ENCODE data around the gene NDUFC2. TPM values are rescaled to one million over a fixed set of nuclear protein-coding genes. Genes with fewer than 3 reads are reported as not detected.

NDUFC2 gene
- total and polyA plus RNA-seq, 2 of the 13 experiments (the other 11 are each of a cell fraction or from before 2014, with no cell fraction given), result 256 to 363 TPM

GRCh38 chr11:78045851-78046485 is 33.7 kb downstream of the NDUFC2 start (continued):
- TF ChIP-seq ZFP36 (IDR thresholded peaks at IDR 0.05; ENCODE audit: borderline replicate concordance, low read depth, low read length, partially characterized antibody) (no peak), ZBTB7B (CRISPR knock-in tag; IDR thresholded peaks at IDR 0.05) (peak; percentile 72; the same call in 1 of the 2 replicates), GRHL1 (CRISPR knock-in tag; conservative IDR thresholded peaks at IDR 0.05) (no peak), CEBPZ (IDR thresholded peaks at IDR 0.05; ENCODE audit: low read length) (no peak), ZFP82 (CRISPR knock-in tag; IDR thresholded peaks at IDR 0.05; ENCODE audit: borderline replicate concordance) (no peak), PAXIP1 (CRISPR knock-in tag; conservative IDR thresholded peaks at IDR 0.05) (peak; percentile 60; the same call in 1 of the 2 replicates), LBX2 (CRISPR knock-in tag; IDR thresholded peaks at IDR 0.05; ENCODE audit: borderline replicate concordance) (no peak), RAD21 (CRISPR knock-in tag; IDR thresholded peaks at IDR 0.05) (peak; percentile 97), ZNF30 (CRISPR knock-in tag; IDR thresholded peaks at IDR 0.05) (no peak), ZNF746 (CRISPR knock-in tag; IDR thresholded peaks at IDR 0.05) (peak; percentile 77; the same call in 1 of the 2 replicates), SMARCC2 (IDR thresholded peaks at IDR 0.05) (no peak), ZNF512 (CRISPR knock-in tag; IDR thresholded peaks at IDR 0.05) (peak; percentile 80; the same call in 1 of the 2 replicates), CCDC6 (CRISPR knock-in tag; IDR thresholded peaks at IDR 0.05) (peak; percentile 85), RARA (CRISPR knock-in tag; IDR thresholded peaks at IDR 0.05) (no peak), TARDBP (CRISPR knock-in tag; IDR thresholded peaks at IDR 0.05) (peak; percentile 82), ZBTB1 (CRISPR knock-in tag; IDR thresholded peaks at IDR 0.05; ENCODE audit: borderline replicate concordance) (no peak), HOXA5 (CRISPR knock-in tag; IDR thresholded peaks at IDR 0.05) (peak; percentile 88; the same call in 1 of the 2 replicates), ZNF569 (CRISPR knock-in tag; IDR thresholded peaks at IDR 0.05; ENCODE audit: borderline replicate concordance) (no peak), MEIS1 (CRISPR knock-in tag; IDR thresholded peaks at IDR 0.05; ENCODE audit: borderline replicate concordance) (peak; percentile 72)
